ENCODE measurements around the gene OLFML3.

GRCh38 chr1:113949007-113949406 lies 30.3 kb upstream of the OLFML3 start:
- TF ChIP-seq ZNF707 (tag by site-specific recombination; IDR thresholded peaks at IDR 0.05) (no peak), ZNF514 (tag by site-specific recombination; IDR thresholded peaks at IDR 0.05) (no peak), ZNF704 (tag by site-specific recombination; IDR thresholded peaks at IDR 0.05) (no peak), CTCF (tag by site-specific recombination; IDR thresholded peaks at IDR 0.05) (0 out of 2 replicates have a peak, but pooled peaks have one; percentile 8), ZNF280C (tag by site-specific recombination; IDR thresholded peaks at IDR 0.05) (no peak)

Measured in HEK293 (cell line).